NCI-H82 (cell line): Measurements from ENCODE around the gene DENND5A.
"Not testable (repeated sequence)": the region's sequence is repeated elsewhere in the genome, so short reads cannot be mapped to it uniquely, and the experiment has no call there.

ENCODE experiments used
- DNase-seq: peaks from one replicate; lab custom pipeline; 2025; lab: John Stamatoyannopoulos, UW

The DENND5A gene

GRCh38 chr11:9176136-9176535 lies 89.0 kb downstream of the DENND5A start:
- no peak for DNase-seq

- DNase-seq, result peak; percentile 11
These were observed 92.8 kb downstream of the DENND5A start for GRCh38 chr11:9172389-9172788.

GRCh38 chr11:9170450-9170849 lies 94.7 kb downstream of the DENND5A start:
- peak; percentile 1 for DNase-seq

DNA sequence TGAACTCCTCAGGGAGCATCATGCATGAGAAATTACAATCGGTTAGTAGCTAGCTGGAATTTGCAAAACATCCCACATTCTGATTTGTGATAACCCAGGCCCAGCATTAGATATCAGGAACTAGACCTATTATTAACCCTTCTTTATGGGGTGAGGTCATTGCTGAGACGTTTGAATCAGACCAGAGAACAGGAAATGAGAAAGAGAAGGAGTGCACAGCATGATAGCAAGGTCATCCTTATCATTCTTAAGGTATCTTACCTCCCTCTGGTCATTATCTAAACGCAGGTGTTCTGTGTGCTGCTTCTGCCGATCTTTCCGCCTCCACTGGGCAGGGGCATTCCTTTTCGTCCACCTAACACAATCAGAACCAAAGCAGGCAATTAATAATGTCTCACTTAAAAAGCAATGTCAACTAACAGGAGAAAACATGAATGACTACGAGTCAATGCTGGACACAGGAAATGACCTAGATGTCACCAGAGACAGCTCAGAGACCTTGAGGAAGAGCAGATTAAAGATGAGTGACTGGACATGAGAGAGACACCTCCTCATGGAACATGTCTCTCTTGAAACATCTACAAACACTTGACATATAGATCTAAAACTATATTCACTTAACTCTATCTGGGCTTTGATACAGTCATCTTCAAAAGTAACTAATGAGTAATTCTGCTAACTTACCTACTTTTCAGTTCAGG lies 95.4 kb downstream of the DENND5A start:
- DNase-seq, result no peak

GRCh38 chr11:9161991-9162390 lies 103.2 kb downstream of the DENND5A start:
- not testable (repeated sequence) for DNase-seq

DNA sequence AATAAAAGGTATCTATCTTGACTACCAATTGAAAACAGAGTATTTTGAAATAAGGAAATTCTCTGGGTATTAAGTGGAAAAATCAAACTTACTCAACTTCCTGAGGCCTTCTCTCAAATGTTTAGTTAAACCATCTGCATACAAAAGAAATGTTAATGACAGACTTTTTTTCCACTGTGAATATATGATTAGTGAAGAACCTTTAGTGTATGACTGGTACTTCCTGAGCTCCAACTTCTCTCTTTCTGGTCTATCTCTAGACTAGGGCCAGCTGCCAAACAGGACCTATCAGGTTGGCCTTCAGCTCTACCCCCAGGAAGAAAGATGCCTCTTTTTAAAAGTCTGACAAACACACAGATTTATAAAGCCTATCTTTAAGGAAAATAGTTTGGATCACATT lies 105.0 kb downstream of the DENND5A start:
- DNase-seq, result no peak

GRCh38 chr11:9158898-9159391 lies 106.2 kb downstream of the DENND5A start:
- DNase-seq, result no peak

- DNase-seq, result no peak
These were observed 109.2 kb downstream of the DENND5A start for GRCh38 chr11:9155930-9156329.

DNA sequence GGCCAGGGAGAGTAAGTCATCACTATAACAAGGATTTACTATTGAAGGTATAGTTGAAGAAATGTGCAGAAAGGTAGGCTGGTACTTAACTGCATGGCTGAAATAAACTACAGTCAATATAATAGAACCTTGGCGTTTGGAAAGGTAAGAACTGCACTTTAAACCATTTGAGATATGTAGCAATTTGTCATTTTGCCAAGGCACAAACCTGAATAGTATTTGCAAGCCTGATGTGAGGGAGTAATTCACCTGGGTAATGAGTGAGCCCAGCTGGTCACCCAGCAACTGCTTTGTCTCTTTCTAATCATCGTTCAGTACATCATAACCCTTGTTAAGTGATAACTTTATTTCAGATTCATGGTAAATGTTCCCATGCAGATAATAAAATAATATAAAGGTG lies 111.5 kb downstream of the DENND5A start:
- no peak for DNase-seq

GRCh38 chr11:9151631-9152030 lies 113.5 kb downstream of the DENND5A start:
- DNase-seq, result no peak

- no peak for DNase-seq
These were observed 114.2 kb downstream of the DENND5A start for GRCh38 chr11:9150926-9151325.

DNA sequence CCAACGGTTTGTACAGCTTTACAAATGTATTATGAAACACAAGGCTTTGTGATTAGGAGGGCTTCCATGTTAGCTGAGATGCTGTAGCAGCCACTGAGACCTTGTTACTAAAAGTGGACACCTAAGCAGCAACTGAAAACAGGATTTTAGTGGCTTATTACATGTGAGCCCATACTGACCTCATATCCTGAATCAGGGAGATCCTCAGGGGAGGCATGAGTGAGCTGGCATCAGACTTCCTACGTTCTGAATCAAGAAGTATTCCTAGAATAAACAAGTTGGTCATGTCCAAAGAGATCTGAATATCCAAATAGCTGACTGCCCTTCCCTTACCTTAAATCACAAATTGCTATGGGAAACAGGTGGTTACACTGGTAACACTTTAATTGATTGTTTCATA lies 114.6 kb downstream of the DENND5A start:
- DNase-seq, result no peak

DNA sequence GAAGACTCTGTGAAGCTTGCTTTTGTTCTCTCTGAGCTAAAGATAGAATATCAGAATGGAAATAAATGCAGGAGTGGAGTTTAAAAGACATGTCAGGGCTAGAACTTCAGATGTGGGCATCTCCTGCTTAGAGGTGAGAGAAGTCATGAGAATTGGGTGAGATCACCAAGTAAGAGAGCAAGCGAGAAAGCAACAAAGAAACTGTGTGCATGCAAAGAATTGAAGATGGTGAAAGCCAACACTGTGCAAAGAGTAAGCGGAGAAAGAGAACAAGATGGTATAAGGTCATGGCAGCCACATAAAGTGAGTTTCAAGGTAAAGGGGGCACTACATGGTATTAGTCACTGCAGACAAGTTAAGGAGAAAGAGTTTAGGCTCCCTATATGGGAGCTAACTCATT lies 116.4 kb downstream of the DENND5A start:
- no peak for DNase-seq

GRCh38 chr11:9148035-9148434 lies 117.1 kb downstream of the DENND5A start:
- no peak for DNase-seq

- DNase-seq, result no peak
These were observed 118.7 kb downstream of the DENND5A start for GRCh38 chr11:9146477-9146876.

DNA sequence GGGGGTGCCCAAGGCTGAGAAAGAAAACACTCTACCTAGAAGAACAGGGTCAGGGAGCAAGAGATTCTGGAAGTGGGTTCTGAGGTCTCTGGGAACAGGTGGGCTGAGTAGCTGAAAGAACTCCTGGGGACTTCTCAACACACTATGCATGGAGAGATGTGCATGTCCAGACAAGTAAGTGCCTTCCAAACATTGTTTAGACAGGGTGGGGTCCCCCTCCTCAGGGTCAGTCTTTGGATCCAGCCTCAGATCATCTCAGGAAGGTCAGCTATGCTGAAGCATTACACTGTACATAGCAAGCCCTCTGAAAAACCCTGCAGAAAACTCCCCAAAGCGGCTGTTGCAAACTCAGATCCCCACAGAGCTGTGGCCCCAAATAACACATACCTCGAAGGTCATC lies 119.9 kb downstream of the DENND5A start:
- DNase-seq, result no peak

- DNase-seq, result no peak
These were observed 120.3 kb downstream of the DENND5A start for GRCh38 chr11:9144828-9145227.

GRCh38 chr11:9143721-9144120 lies 121.4 kb downstream of the DENND5A start:
- no peak for DNase-seq

GRCh38 chr11:9142732-9143131 lies 122.4 kb downstream of the DENND5A start:
- DNase-seq, result no peak

GRCh38 chr11:9141186-9141585 lies 124.0 kb downstream of the DENND5A start:
- no peak for DNase-seq

DNA sequence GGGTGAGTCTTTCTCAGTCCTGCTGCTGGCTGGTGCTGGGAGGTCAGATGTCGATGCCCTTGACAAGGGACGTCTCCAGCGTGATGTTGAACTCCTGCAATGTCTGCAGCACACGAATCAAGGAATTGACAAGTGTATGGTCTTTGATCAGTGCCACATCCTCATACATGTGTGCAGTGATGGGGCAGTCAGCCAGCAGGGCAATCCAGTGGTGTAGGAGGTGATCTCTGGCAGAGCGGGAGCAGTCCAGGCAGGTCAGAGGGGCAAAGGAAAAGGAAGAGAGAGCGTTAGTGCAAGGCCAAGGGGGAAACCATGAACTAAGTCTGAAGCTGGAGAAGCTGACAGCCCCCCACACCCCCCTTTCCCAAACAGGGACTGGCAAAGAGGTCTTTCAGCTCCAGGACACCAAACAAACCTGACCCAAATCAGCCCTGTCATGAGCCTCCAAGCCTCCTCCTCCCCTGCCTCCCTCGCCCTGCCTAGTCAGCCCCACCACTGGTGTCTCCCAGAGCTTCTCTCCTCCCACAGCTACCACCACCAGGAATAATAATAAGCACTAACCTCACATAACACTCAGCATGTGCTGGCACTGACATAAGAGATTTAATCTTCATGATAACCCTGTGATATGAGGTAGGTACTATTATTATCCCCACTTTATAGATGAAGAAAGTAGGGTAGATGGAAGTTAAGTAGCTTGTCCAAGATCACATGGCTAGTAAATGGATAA lies 125.4 kb downstream of the DENND5A start:
- DNase-seq, result no peak

GRCh38 chr11:9138612-9139579 lies 126.3 kb downstream of the DENND5A start:
- DNase-seq, result no peak

GRCh38 chr11:9138133-9138453 lies 127.1 kb downstream of the DENND5A start:
- no peak for DNase-seq
